GM12891 (cell line): Measurements from ENCODE around the gene CNTNAP5.

Source experiments
- DNase-seq: peaks from one replicate; pipeline ENCODE4 v3.0.0; 2011; ENCODE audit warnings: low spot score; ENCODE audit not compliant: insufficient read length
- FAIRE-seq: peaks from 2 replicates; lab custom pipeline; 2011; peaks lifted over from hg19 to GRCh38; lab: Jason Lieb, UNC
- PAX5 ChIP-seq: IDR thresholded peaks from 2 replicates; pipeline ENCODE4 v1.6.1; 2011; ENCODE audit warnings: low read length, moderate library complexity, mild to moderate bottlenecking; ENCODE audit not compliant: insufficient read depth, severe bottlenecking
- POLR2A ChIP-seq: IDR thresholded peaks from 2 replicates; pipeline ENCODE4 v1.6.1; 2011; ENCODE audit warnings: low read depth, low read length, control low read depth
- POLR2AphosphoS5 ChIP-seq: IDR thresholded peaks from 2 replicates; pipeline ENCODE4 v1.6.1; 2011; ENCODE audit warnings: low read depth, low read length, control low read depth
- POU2F2 ChIP-seq: IDR thresholded peaks from 2 replicates; pipeline ENCODE4 v1.6.1; 2011; ENCODE audit warnings: low read depth, mild to moderate bottlenecking, control low read depth, low read length, moderate library complexity
- SPI1 ChIP-seq: IDR thresholded peaks from 2 replicates; pipeline ENCODE4 v1.6.1; 2011; ENCODE audit warnings: low read depth, low read length, control low read depth
- TAF1 ChIP-seq: IDR thresholded peaks from 2 replicates; pipeline ENCODE4 v1.6.1; 2011; ENCODE audit warnings: low read depth, low read length, control low read depth

The CNTNAP5 gene

GRCh38 chr2:124520953-124521352 is 495.9 kb downstream of the CNTNAP5 start:
- TF ChIP-seq POLR2A, result no peak
- no peak for TF ChIP-seq PAX5
- no peak for TF ChIP-seq SPI1
- DNase-seq, result no peak
- no peak for FAIRE-seq

GRCh38 chr2:124523096-124523495 is 498.0 kb downstream of the CNTNAP5 start:
- TF ChIP-seq POLR2AphosphoS5, result no peak
- no peak for FAIRE-seq
- no peak for DNase-seq

GRCh38 chr2:124524155-124524915 is 499.2 kb downstream of the CNTNAP5 start:
- TF ChIP-seq PAX5, result no peak
- no peak for TF ChIP-seq TAF1
- FAIRE-seq (no peak), DNase-seq (no peak)

- no peak for FAIRE-seq
- TF ChIP-seq TAF1, result no peak
- no peak for TF ChIP-seq POLR2A
- TF ChIP-seq PAX5, result no peak
- no peak for DNase-seq
Observed at GRCh38 chr2:124526221-124526620, 501.1 kb downstream of the CNTNAP5 start.

- DNase-seq (no peak), FAIRE-seq (no peak)
- TF ChIP-seq TAF1 (no peak), SPI1 (no peak), PAX5 (no peak), POU2F2 (no peak), POLR2A (no peak), POLR2AphosphoS5 (no peak)
Observed at GRCh38 chr2:124530203-124530602, 505.1 kb downstream of the CNTNAP5 start.

GRCh38 chr2:124533226-124533954 is 508.3 kb downstream of the CNTNAP5 start:
- no peak for TF ChIP-seq TAF1
- no peak for TF ChIP-seq POU2F2
- no peak for TF ChIP-seq POLR2AphosphoS5
- TF ChIP-seq PAX5, result no peak
- TF ChIP-seq SPI1, result no peak
- TF ChIP-seq POLR2A, result no peak
- FAIRE-seq (no peak), DNase-seq (no peak)

GRCh38 chr2:124534028-124534427 is 508.9 kb downstream of the CNTNAP5 start:
- FAIRE-seq, result no peak
- TF ChIP-seq POLR2A, result no peak
- TF ChIP-seq SPI1, result no peak
- TF ChIP-seq POLR2AphosphoS5, result no peak
- TF ChIP-seq TAF1, result no peak
- no peak for TF ChIP-seq PAX5
- no peak for TF ChIP-seq POU2F2

GRCh38 chr2:124535816-124536215 is 510.7 kb downstream of the CNTNAP5 start:
- no peak for DNase-seq
- FAIRE-seq, result no peak
- TF ChIP-seq SPI1, result no peak
- no peak for TF ChIP-seq POLR2AphosphoS5
- no peak for TF ChIP-seq POLR2A
- no peak for TF ChIP-seq PAX5
- no peak for TF ChIP-seq POU2F2
- TF ChIP-seq TAF1, result no peak

More at GRCh38 chr2:124534028-124534427, 508.9 kb downstream of the CNTNAP5 start:
- DNase-seq, result no peak

- FAIRE-seq (no peak), DNase-seq (no peak)
- TF ChIP-seq POU2F2 (no peak), POLR2AphosphoS5 (no peak), PAX5 (no peak), POLR2A (no peak), SPI1 (no peak), TAF1 (no peak)
Observed at GRCh38 chr2:124536591-124536990, 511.5 kb downstream of the CNTNAP5 start.

GRCh38 chr2:124538549-124538948 is 513.5 kb downstream of the CNTNAP5 start:
- no peak for TF ChIP-seq POLR2AphosphoS5
- TF ChIP-seq TAF1, result no peak
- FAIRE-seq (no peak), DNase-seq (no peak)
